ENCODE data around the gene RPS16.

Gene RPS16

DNA sequence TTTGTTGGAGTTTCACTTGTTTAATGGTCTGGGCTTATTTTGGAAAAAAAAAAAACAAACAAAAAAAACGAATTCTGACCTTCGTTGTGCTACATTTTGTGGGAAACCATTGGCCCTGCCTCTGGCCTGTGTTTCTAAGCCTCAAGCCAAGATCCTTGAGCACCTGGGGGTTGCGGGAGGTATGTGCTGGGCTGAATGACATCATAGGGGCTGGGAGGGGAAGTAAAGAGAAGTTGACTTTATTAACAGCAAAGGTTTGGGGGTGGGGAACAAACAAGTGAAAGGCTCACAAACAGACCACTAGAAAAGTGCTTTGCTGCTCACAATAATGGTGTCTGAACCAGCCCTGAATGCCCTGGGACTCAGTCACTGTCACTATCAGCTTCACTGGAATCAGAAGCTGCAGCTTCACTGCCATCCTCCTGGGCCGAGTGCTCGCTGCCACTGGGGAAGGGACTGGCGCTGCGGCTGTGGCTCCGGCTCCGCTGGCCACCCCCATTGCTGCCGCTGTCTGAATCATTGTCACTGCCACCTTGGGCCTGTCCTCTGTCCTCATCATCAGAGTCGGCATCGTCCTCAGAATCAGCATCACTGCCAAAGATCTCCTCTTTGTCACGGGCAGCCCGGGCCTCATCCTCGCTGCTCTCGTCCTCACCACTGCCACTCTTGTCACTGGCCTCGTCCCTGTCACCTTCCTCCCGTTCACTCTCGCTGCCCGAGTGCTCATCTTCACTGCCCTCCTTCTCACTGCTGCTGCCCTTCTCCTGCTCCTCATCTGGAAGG, 49.9 kb downstream of the RPS16 start (continued):
- TF ChIP-seq ZNF518A (tag by site-specific recombination; conservative IDR thresholded peaks at IDR 0.05; ENCODE audit: low read depth) = no peak
- no peak for TF ChIP-seq ZNF830 (tag by site-specific recombination; IDR thresholded peaks at IDR 0.05; ENCODE audit: low read depth)
- TF ChIP-seq ZNF654 (tag by site-specific recombination; IDR thresholded peaks at IDR 0.05; ENCODE audit: low read depth) = no peak
- no peak for TF ChIP-seq YY1 (tag by site-specific recombination; IDR thresholded peaks at IDR 0.05)
- no peak for TF ChIP-seq ZNF776 (tag by site-specific recombination; IDR thresholded peaks at IDR 0.05; ENCODE audit: borderline replicate concordance)
- no peak for TF ChIP-seq ZNF488 (tag by site-specific recombination; IDR thresholded peaks at IDR 0.05)
- no peak for TF ChIP-seq ZNF394 (tag by site-specific recombination; IDR thresholded peaks at IDR 0.05; ENCODE audit: borderline replicate concordance)
- TF ChIP-seq FEZF1 (tag by site-specific recombination; IDR thresholded peaks at IDR 0.05) = no peak
- TF ChIP-seq ZNF140 (tag by site-specific recombination; IDR thresholded peaks at IDR 0.05) = no peak
- no peak for TF ChIP-seq RBAK (tag by site-specific recombination; IDR thresholded peaks at IDR 0.05)
- TF ChIP-seq, protein P1, sequence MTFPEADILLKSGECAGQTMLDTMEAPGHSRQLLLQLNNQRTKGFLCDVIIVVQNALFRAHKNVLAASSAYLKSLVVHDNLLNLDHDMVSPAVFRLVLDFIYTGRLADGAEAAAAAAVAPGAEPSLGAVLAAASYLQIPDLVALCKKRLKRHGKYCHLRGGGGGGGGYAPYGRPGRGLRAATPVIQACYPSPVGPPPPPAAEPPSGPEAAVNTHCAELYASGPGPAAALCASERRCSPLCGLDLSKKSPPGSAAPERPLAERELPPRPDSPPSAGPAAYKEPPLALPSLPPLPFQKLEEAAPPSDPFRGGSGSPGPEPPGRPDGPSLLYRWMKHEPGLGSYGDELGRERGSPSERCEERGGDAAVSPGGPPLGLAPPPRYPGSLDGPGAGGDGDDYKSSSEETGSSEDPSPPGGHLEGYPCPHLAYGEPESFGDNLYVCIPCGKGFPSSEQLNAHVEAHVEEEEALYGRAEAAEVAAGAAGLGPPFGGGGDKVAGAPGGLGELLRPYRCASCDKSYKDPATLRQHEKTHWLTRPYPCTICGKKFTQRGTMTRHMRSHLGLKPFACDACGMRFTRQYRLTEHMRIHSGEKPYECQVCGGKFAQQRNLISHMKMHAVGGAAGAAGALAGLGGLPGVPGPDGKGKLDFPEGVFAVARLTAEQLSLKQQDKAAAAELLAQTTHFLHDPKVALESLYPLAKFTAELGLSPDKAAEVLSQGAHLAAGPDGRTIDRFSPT (tag by site-specific recombination; IDR thresholded peaks at IDR 0.05) = no peak
- TF ChIP-seq, protein P2, sequence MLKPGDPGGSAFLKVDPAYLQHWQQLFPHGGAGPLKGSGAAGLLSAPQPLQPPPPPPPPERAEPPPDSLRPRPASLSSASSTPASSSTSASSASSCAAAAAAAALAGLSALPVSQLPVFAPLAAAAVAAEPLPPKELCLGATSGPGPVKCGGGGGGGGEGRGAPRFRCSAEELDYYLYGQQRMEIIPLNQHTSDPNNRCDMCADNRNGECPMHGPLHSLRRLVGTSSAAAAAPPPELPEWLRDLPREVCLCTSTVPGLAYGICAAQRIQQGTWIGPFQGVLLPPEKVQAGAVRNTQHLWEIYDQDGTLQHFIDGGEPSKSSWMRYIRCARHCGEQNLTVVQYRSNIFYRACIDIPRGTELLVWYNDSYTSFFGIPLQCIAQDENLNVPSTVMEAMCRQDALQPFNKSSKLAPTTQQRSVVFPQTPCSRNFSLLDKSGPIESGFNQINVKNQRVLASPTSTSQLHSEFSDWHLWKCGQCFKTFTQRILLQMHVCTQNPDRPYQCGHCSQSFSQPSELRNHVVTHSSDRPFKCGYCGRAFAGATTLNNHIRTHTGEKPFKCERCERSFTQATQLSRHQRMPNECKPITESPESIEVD (tag by site-specific recombination; IDR thresholded peaks at IDR 0.05) = no peak
- TF ChIP-seq BCL6B (tag by site-specific recombination; IDR thresholded peaks at IDR 0.05) = no peak
- TF ChIP-seq KLF10 (tag by site-specific recombination; IDR thresholded peaks at IDR 0.05) = no peak
- peak; percentile 49 for TF ChIP-seq ZBTB17 (tag by site-specific recombination; IDR thresholded peaks at IDR 0.05)
- TF ChIP-seq ZSCAN5A (tag by site-specific recombination; IDR thresholded peaks at IDR 0.05) = no peak
- TF ChIP-seq, protein P3, sequence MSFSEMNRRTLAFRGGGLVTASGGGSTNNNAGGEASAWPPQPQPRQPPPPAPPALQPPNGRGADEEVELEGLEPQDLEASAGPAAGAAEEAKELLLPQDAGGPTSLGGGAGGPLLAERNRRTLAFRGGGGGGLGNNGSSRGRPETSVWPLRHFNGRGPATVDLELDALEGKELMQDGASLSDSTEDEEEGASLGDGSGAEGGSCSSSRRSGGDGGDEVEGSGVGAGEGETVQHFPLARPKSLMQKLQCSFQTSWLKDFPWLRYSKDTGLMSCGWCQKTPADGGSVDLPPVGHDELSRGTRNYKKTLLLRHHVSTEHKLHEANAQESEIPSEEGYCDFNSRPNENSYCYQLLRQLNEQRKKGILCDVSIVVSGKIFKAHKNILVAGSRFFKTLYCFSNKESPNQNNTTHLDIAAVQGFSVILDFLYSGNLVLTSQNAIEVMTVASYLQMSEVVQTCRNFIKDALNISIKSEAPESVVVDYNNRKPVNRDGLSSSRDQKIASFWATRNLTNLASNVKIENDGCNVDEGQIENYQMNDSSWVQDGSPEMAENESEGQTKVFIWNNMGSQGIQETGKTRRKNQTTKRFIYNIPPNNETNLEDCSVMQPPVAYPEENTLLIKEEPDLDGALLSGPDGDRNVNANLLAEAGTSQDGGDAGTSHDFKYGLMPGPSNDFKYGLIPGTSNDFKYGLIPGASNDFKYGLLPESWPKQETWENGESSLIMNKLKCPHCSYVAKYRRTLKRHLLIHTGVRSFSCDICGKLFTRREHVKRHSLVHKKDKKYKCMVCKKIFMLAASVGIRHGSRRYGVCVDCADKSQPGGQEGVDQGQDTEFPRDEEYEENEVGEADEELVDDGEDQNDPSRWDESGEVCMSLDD (tag by site-specific recombination; IDR thresholded peaks at IDR 0.05) = peak; percentile 13; the same call in 1 of the 2 replicates
- TF ChIP-seq ZNF777 (tag by site-specific recombination; IDR thresholded peaks at IDR 0.05; ENCODE audit: borderline replicate concordance) = no peak
- TF ChIP-seq, protein P4, sequence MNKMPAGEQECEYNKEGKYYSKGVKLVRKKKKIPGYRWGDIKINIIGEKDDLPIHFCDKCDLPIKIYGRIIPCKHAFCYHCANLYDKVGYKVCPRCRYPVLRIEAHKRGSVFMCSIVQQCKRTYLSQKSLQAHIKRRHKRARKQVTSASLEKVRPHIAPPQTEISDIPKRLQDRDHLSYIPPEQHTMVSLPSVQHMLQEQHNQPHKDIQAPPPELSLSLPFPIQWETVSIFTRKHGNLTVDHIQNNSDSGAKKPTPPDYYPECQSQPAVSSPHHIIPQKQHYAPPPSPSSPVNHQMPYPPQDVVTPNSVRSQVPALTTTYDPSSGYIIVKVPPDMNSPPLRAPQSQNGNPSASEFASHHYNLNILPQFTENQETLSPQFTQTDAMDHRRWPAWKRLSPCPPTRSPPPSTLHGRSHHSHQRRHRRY (tag by site-specific recombination; IDR thresholded peaks at IDR 0.05) = no peak
- TF ChIP-seq ZBTB8A (tag by site-specific recombination; IDR thresholded peaks at IDR 0.05) = no peak
- TF ChIP-seq ZNF585B (tag by site-specific recombination; IDR thresholded peaks at IDR 0.05) = no peak
- TF ChIP-seq ZFHX2 (tag by site-specific recombination; conservative IDR thresholded peaks at IDR 0.05) = no peak
